ENCODE results near the gene RAB34.

DNA sequence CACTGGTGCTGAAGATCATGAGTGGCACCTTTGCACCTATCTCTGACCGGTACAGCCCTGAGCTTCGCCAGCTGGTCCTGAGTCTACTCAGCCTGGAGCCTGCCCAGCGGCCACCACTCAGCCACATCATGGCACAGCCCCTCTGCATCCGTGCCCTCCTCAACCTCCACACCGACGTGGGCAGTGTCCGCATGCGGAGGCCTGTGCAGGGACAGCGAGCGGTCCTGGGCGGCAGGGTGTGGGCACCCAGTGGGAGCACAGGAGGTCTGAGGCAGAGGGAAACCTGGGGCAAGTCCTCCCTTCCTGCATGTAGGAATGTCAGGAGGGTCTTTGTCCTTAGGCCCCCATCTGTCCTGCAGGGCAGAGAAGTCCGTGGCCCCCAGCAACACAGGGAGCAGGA, 19.6 kb upstream of the RAB34 start:
- TF ChIP-seq, protein P1, sequence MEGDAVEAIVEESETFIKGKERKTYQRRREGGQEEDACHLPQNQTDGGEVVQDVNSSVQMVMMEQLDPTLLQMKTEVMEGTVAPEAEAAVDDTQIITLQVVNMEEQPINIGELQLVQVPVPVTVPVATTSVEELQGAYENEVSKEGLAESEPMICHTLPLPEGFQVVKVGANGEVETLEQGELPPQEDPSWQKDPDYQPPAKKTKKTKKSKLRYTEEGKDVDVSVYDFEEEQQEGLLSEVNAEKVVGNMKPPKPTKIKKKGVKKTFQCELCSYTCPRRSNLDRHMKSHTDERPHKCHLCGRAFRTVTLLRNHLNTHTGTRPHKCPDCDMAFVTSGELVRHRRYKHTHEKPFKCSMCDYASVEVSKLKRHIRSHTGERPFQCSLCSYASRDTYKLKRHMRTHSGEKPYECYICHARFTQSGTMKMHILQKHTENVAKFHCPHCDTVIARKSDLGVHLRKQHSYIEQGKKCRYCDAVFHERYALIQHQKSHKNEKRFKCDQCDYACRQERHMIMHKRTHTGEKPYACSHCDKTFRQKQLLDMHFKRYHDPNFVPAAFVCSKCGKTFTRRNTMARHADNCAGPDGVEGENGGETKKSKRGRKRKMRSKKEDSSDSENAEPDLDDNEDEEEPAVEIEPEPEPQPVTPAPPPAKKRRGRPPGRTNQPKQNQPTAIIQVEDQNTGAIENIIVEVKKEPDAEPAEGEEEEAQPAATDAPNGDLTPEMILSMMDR (IDR thresholded peaks at IDR 0.05): no peak
- TF ChIP-seq POLR2A (IDR thresholded peaks at IDR 0.05): no peak
